ENCODE results near the gene TMEM86A. TPM values are rescaled to one million over a fixed set of nuclear protein-coding genes. Genes with fewer than 3 reads are reported as not detected.
A peak's percentile ranks its signal among the peaks of the same experiment; 100 is the strongest.
"Not testable (repeated sequence)": the region's sequence is repeated elsewhere in the genome, so short reads cannot be mapped to it uniquely, and the experiment has no call there.

Gene TMEM86A, protein sequence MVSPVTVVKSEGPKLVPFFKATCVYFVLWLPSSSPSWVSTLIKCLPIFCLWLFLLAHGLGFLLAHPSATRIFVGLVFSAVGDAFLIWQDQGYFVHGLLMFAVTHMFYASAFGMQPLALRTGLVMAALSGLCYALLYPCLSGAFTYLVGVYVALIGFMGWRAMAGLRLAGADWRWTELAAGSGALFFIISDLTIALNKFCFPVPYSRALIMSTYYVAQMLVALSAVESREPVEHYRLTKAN
- 1.9 TPM for total RNA-seq
- 1.9 TPM for polyA plus RNA-seq
- long read RNA-seq, donor 1 = 0 reads
- long read RNA-seq, donor 2 = 0 reads
- long read RNA-seq, donor 3, partial matches to known transcripts = 0 of 1 reads
- long read RNA-seq, donor 3, other reads (novel, unspliced or antisense) = 0 of 1 reads
- long read RNA-seq, donor 4 = 0 reads
- long read RNA-seq, donor 5, partial matches to known transcripts = 0 of 3 reads
- long read RNA-seq, donor 5, other reads (novel, unspliced or antisense) = 0 of 3 reads
- long read RNA-seq, donor 6, partial matches to known transcripts = 0 of 1 reads
- long read RNA-seq, donor 6, other reads (novel, unspliced or antisense) = 0 of 1 reads
- long read RNA-seq, donor 7, partial matches to known transcripts = 0 of 1 reads
- long read RNA-seq, donor 7, other reads (novel, unspliced or antisense) = 0 of 1 reads
- long read RNA-seq, donor 8 = 0 reads
- long read RNA-seq, donor 9 = 0 reads
- long read RNA-seq, donor 10 = 0 reads

DNA sequence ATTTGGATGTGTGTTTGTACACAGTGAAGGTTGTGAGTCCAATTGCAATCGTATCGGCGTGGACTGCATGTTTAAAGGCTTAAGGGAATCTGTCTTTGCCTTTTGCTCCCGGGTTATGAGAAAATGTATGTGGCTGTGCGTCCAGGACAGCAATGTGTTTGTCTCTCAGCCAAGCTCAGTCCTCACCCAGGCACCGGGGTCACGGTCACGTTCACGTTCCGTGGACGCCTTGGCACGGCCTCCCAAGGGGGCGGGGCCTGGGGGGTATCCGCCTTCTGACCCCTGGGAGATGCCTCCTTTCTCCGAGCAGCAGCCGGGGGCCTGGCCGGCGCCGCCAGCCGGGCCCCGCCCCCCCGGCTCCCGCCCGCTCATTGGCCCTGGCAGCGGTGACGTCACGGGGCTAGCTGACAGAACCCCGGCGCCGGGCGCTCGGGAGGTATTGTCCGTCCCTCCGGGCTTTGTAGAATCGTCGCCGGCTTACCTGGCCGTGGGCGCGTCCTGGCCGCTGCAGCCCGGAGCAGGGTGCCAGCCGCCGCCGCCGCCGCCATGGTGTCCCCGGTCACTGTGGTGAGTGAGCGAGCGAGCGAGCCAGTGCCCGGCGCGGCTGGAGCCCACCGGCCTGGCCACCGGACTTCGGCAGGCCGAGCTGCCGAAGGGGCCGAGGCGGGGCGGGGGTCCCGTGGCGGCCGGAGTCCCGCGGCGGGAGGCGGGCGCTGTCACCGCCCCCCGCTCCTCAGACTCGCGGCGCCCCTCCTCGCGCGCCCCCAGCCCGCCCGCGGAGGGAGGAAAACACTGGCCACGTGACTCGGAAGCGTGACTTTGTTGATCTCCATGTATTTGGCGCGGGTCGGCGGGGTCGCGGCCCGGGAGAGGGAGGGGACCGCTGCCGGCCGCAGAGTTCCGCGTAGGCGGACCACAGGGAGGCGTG lies at the start of gene TMEM86A:
Gene TMEM86A (plus strand): TSS at position 439 of the 928 bp plus-strand sequence. CDS start 108 bp downstream, at position 547.
- Histone ChIP-seq H3K27me3 (ENCODE audit: control insufficient read depth in 2 of 2, insufficient read depth in 1 of 2, low read length in 1 of 2) (peaks cover 0 to 9% of the 10 kb centered on the region in 2 donors), H3K9me3 (ENCODE audit: control insufficient read depth in 2 of 2, insufficient read depth in 1 of 2, low read length in 1 of 2) (no peaks in the 10 kb centered on the region), H3K36me3 (ENCODE audit: control insufficient read depth in 2 of 2, insufficient read depth in 2 of 2, low read length in 1 of 2) (peaks cover 0 to 7% of the 10 kb centered on the region in 2 donors), H3K27ac (ENCODE audit: low read depth in 1 of 2, low read length in 1 of 2) (peak within 1 kb of the TSS; percentile 57 to 85), H3K4me1 (ENCODE audit: control insufficient read depth in 2 of 2, insufficient read depth in 2 of 2, low read length in 2 of 2) (peaks cover 9 to 17% of the 10 kb centered on the region in 2 donors), H3K4me3 (ENCODE audit: low read length in 2 of 2) (peak within 1 kb of the TSS; percentile 53 to 85)
- peak; percentile 44 to 88 (median 77) for DNase-seq (ENCODE audit: low read depth in 6 of 9, low spot score in 9 of 9)
- WGBS = under 1% methylated on average over 98 of the region's 98 CpGs

DNA sequence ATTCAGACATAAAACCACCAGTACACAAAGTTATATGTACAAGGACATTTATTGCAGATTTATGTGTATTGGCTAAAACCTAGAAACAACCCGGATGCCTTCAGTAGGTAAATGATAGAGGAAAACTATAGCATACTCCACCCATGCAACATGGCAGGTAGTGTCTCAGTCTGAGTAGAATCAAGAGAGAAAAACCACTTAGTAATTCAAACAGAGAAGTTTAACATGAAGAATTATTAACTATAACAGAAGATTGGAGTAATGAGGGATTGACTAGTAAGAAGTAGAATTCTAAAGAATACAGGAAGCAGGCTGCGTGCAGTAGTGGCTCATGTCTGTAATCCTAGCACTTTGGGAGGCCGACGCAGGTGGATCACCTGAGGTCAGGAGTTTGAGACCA lies 48.2 kb upstream of the TMEM86A start:
- WGBS = 96% methylated on average over 4 of the region's 4 CpGs
- H3K27me3 ChIP-seq (ENCODE audit: control insufficient read depth in 2 of 2, insufficient read depth in 1 of 2, low read length in 1 of 2) = no peaks in the 10 kb centered on the region
- no peak overlapping the region for H3K4me3 ChIP-seq (ENCODE audit: low read length in 2 of 2)
- peaks cover 0 to 4% of the 10 kb centered on the region in 2 donors for H3K9me3 ChIP-seq (ENCODE audit: control insufficient read depth in 2 of 2, insufficient read depth in 1 of 2, low read length in 1 of 2)
- H3K27ac ChIP-seq (ENCODE audit: low read depth in 1 of 2, low read length in 1 of 2) = no peak overlapping the region
- H3K36me3 ChIP-seq (ENCODE audit: control insufficient read depth in 2 of 2, insufficient read depth in 2 of 2, low read length in 1 of 2) = no peaks in the 10 kb centered on the region
- DNase-seq (ENCODE audit: low read depth in 6 of 9, low spot score in 9 of 9) = no peak
- no peaks in the 10 kb centered on the region for H3K4me1 ChIP-seq (ENCODE audit: control insufficient read depth in 2 of 2, insufficient read depth in 2 of 2, low read length in 2 of 2)

DNA sequence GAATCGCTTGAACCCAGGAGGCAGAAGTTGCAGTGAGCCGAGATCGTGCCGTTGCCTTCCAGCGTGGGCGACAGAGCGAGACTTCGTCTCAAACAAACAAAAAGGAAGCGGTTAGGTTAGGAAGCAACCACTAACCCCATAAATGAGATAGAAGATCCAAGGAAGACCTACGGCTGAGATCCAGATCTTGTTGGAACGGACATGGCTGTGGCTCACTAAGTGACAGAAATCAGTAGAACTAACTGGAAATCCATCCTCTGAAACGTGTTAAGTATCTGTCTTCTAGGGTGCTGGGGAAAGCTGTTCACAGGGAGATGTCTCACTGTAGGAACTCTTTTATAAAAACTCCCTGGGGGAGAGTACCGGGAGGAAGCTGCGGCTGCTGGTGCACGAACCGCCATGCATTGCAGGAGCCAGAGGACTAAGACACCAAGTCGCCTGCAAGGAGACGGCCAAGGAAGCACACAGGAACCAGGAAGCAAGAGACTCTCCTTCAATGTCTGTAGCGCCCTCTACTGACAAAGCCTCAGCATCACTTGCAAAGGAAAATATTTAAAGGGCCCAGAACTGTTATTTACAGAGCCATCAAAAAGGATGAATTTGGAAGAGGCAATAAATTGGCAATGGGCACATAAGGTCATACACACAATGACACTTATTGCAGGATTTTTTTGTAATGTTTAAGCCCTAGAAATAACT lies 47.6 kb upstream of the TMEM86A start:
- no peak overlapping the region for H3K4me3 ChIP-seq (ENCODE audit: low read length in 2 of 2)
- no peak overlapping the region for H3K27ac ChIP-seq (ENCODE audit: low read depth in 1 of 2, low read length in 1 of 2)
- 89% methylated on average over 19 of the region's 19 CpGs for WGBS
- H3K36me3 ChIP-seq (ENCODE audit: control insufficient read depth in 2 of 2, insufficient read depth in 2 of 2, low read length in 1 of 2) = no peaks in the 10 kb centered on the region
- H3K9me3 ChIP-seq (ENCODE audit: control insufficient read depth in 2 of 2, insufficient read depth in 1 of 2, low read length in 1 of 2) = peaks cover 0 to 4% of the 10 kb centered on the region in 2 donors
- no peaks in the 10 kb centered on the region for H3K4me1 ChIP-seq (ENCODE audit: control insufficient read depth in 2 of 2, insufficient read depth in 2 of 2, low read length in 2 of 2)
- peak in 6 of 9 donors; percentile 19 to 72 (median 41) for DNase-seq (ENCODE audit: low read depth in 6 of 9, low spot score in 9 of 9)
- no peaks in the 10 kb centered on the region for H3K27me3 ChIP-seq (ENCODE audit: control insufficient read depth in 2 of 2, insufficient read depth in 1 of 2, low read length in 1 of 2)

DNA sequence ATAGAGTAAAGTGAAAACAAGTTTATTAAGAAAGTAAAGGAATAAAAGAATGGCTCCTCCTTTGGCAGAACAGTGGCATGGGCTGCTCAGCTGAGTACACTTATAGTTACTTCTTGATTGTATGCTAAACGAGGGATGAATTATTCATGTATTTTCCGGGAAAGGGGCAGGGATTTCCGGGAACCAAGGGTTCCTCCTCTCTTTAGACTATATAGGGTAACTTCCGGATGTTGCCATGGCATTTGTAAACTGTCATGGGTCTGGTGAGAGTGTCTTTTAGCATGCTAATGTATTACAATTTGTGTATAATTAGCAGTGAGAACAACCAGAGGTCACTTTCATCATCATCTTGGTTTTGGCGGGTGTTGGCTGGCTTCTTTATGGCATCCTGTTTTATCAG lies 40.9 kb upstream of the TMEM86A start:
- no peak overlapping the region for H3K4me3 ChIP-seq (ENCODE audit: low read length in 2 of 2)
- no peaks in the 10 kb centered on the region for H3K4me1 ChIP-seq (ENCODE audit: control insufficient read depth in 2 of 2, insufficient read depth in 2 of 2, low read length in 2 of 2)
- no peak for DNase-seq (ENCODE audit: low read depth in 6 of 9, low spot score in 9 of 9)
- WGBS = 95% methylated on average over 5 of the region's 5 CpGs
- no peak overlapping the region for H3K27ac ChIP-seq (ENCODE audit: low read depth in 1 of 2, low read length in 1 of 2)
- H3K9me3 ChIP-seq (ENCODE audit: control insufficient read depth in 2 of 2, insufficient read depth in 1 of 2, low read length in 1 of 2) = peaks cover 0 to 6% of the 10 kb centered on the region in 2 donors
- no peaks in the 10 kb centered on the region for H3K27me3 ChIP-seq (ENCODE audit: control insufficient read depth in 2 of 2, insufficient read depth in 1 of 2, low read length in 1 of 2)
- H3K36me3 ChIP-seq (ENCODE audit: control insufficient read depth in 2 of 2, insufficient read depth in 2 of 2, low read length in 1 of 2) = no peaks in the 10 kb centered on the region

DNA sequence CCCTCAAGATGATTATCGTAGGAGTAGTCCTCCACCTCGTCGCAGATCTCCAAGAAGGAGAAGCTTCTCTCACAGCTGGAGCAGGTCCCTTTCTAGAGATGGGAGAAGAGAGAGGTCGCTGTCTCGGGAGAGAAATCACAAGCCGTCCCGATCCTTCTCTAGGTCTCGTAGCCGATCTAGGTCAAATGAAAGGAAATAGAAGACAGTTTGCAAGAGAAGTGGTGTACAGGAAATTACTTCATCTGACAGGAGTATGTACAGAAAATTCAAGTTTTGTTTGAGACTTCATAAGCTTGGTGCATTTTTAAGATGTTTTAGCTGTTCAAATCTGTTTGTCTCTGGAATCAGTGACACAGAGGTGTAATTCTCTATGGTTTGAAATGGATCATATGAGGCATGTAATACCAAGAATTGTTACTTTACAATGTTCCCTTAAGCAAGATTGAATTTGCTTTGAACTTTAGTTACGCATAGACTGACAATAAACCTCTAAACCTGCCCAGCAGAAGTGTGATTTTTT lies 33.2 kb upstream of the TMEM86A start:
- not testable (repeated sequence) for H3K27ac ChIP-seq (ENCODE audit: low read depth in 1 of 2, low read length in 1 of 2); H3K27me3 ChIP-seq (ENCODE audit: control insufficient read depth in 2 of 2, insufficient read depth in 1 of 2, low read length in 1 of 2); DNase-seq (ENCODE audit: low read depth in 6 of 9, low spot score in 9 of 9); H3K4me1 ChIP-seq (ENCODE audit: control insufficient read depth in 2 of 2, insufficient read depth in 2 of 2, low read length in 2 of 2); H3K9me3 ChIP-seq (ENCODE audit: control insufficient read depth in 2 of 2, insufficient read depth in 1 of 2, low read length in 1 of 2); H3K4me3 ChIP-seq (ENCODE audit: low read length in 2 of 2); H3K36me3 ChIP-seq (ENCODE audit: control insufficient read depth in 2 of 2, insufficient read depth in 2 of 2, low read length in 1 of 2)
- 92% methylated on average over 10 of the region's 10 CpGs for WGBS

DNA sequence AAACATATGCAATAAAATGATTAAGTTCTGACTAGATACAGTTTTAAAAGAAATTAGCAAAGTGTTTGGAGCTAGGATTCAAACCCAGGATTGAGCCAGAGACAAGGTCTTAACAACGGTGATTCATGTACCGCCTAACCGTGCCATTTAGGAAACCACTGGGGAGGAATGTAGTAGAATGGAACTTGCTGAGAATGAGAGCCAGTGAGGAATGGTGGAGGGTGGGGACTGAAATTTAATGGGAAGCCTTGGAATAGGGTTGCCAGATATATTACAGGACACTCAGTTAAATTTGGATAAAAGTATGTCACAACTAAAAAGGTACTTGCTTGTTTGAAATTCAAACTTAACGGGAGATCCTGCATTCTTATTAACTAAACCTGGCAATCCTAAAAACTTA lies 30.4 kb upstream of the TMEM86A start:
- no peak overlapping the region for H3K4me3 ChIP-seq (ENCODE audit: low read length in 2 of 2)
- no peaks in the 10 kb centered on the region for H3K27me3 ChIP-seq (ENCODE audit: control insufficient read depth in 2 of 2, insufficient read depth in 1 of 2, low read length in 1 of 2)
- H3K9me3 ChIP-seq (ENCODE audit: control insufficient read depth in 2 of 2, insufficient read depth in 1 of 2, low read length in 1 of 2) = no peaks in the 10 kb centered on the region
- no peaks in the 10 kb centered on the region for H3K4me1 ChIP-seq (ENCODE audit: control insufficient read depth in 2 of 2, insufficient read depth in 2 of 2, low read length in 2 of 2)
- H3K36me3 ChIP-seq (ENCODE audit: control insufficient read depth in 2 of 2, insufficient read depth in 2 of 2, low read length in 1 of 2) = no peaks in the 10 kb centered on the region
- WGBS = 96% methylated on average over 4 of the region's 4 CpGs
- DNase-seq (ENCODE audit: low read depth in 6 of 9, low spot score in 9 of 9) = no peak
- H3K27ac ChIP-seq (ENCODE audit: low read depth in 1 of 2, low read length in 1 of 2) = no peak overlapping the region

DNA sequence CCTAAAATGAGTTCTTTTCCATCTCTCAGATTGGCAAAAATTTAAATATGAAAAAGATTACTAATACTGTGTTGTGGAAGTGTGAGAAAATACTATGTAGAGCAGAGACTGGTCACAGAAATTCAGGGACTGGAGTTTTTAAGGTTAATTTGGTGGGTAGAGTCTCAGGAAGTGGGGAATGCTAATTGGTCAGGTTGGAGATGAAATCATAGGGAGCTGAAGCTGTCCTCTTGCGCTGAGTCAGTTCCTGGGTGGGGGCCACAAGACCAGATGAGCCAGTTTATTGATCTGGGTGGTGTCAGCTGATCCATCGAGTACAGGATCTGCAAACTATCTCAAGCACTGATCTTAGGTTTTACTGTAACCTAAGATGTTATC lies 29.4 kb upstream of the TMEM86A start:
- no peak for DNase-seq (ENCODE audit: low read depth in 6 of 9, low spot score in 9 of 9)
- Histone ChIP-seq H3K4me3 (ENCODE audit: low read length in 2 of 2) (no peak overlapping the region), H3K27me3 (ENCODE audit: control insufficient read depth in 2 of 2, insufficient read depth in 1 of 2, low read length in 1 of 2) (no peaks in the 10 kb centered on the region), H3K4me1 (ENCODE audit: control insufficient read depth in 2 of 2, insufficient read depth in 2 of 2, low read length in 2 of 2) (no peaks in the 10 kb centered on the region), H3K27ac (ENCODE audit: low read depth in 1 of 2, low read length in 1 of 2) (no peak overlapping the region), H3K36me3 (ENCODE audit: control insufficient read depth in 2 of 2, insufficient read depth in 2 of 2, low read length in 1 of 2) (no peaks in the 10 kb centered on the region), H3K9me3 (ENCODE audit: control insufficient read depth in 2 of 2, insufficient read depth in 1 of 2, low read length in 1 of 2) (no peaks in the 10 kb centered on the region)
- 31% methylated on average over 2 of the region's 2 CpGs for WGBS

DNA sequence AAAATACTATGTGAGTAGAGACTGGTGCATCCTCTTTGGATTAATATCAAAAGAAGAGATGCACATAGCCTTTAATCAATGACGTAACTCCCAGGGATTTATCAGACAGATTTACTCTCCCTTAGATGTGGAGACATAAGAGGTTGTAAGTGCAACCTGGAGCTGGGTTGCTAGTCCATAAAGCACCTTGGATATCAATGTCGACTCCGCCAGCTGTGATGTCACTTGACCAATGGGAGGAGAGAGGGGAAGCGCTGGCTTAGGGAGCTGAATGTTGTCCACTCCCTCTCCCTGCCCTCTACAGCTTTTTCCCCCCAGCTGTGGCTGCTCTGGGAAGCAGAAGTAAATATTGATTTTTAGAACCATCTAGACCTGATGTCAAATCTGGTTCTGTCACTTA lies 28.9 kb upstream of the TMEM86A start:
- no peak for DNase-seq (ENCODE audit: low read depth in 6 of 9, low spot score in 9 of 9)
- Histone ChIP-seq H3K27me3 (ENCODE audit: control insufficient read depth in 2 of 2, insufficient read depth in 1 of 2, low read length in 1 of 2) (no peaks in the 10 kb centered on the region), H3K4me3 (ENCODE audit: low read length in 2 of 2) (no peak overlapping the region), H3K27ac (ENCODE audit: low read depth in 1 of 2, low read length in 1 of 2) (no peak overlapping the region), H3K4me1 (ENCODE audit: control insufficient read depth in 2 of 2, insufficient read depth in 2 of 2, low read length in 2 of 2) (no peaks in the 10 kb centered on the region), H3K36me3 (ENCODE audit: control insufficient read depth in 2 of 2, insufficient read depth in 2 of 2, low read length in 1 of 2) (no peaks in the 10 kb centered on the region), H3K9me3 (ENCODE audit: control insufficient read depth in 2 of 2, insufficient read depth in 1 of 2, low read length in 1 of 2) (no peaks in the 10 kb centered on the region)
- WGBS = 92% methylated on average over 4 of the region's 4 CpGs

Measured in thymus (tissue), 14 donors.